Measurements from ENCODE around the gene ZNF668. TPM values are rescaled to one million over a fixed set of nuclear protein-coding genes. Genes with fewer than 3 reads are reported as not detected.
"Not testable (repeated sequence)": the region's sequence is repeated elsewhere in the genome, so short reads cannot be mapped to it uniquely, and the experiment has no call there.

ZNF668 gene
- total RNA-seq, 1 experiment from 2014 or later = 7.0 TPM

GRCh38 chr16:31061126-31061812, 12.8 kb downstream of the ZNF668 start:
- DNase-seq (ENCODE audit: low spot score) = no peak

GRCh38 chr16:31055613-31056012, 18.4 kb downstream of the ZNF668 start:
- DNase-seq (ENCODE audit: low spot score) = no peak

GRCh38 chr16:31052114-31052513, 21.9 kb downstream of the ZNF668 start:
- DNase-seq (ENCODE audit: low spot score) = peak; percentile 74

- DNase-seq (ENCODE audit: low spot score) = no peak
Measured at GRCh38 chr16:31050280-31051030, 23.6 kb downstream of the ZNF668 start.

GRCh38 chr16:31043898-31044481, 30.1 kb downstream of the ZNF668 start:
- no peak for DNase-seq (ENCODE audit: low spot score)

- DNase-seq (ENCODE audit: low spot score) = no peak
Measured at GRCh38 chr16:31043352-31043751, 30.7 kb downstream of the ZNF668 start.

GRCh38 chr16:31042866-31043265, 31.2 kb downstream of the ZNF668 start:
- no peak for DNase-seq (ENCODE audit: low spot score)

GRCh38 chr16:31038993-31039392, 35.0 kb downstream of the ZNF668 start:
- DNase-seq (ENCODE audit: low spot score) = no peak

- no peak for DNase-seq (ENCODE audit: low spot score)
Measured at GRCh38 chr16:31036691-31037090, 37.3 kb downstream of the ZNF668 start.

- peak; percentile 82 for DNase-seq (ENCODE audit: low spot score)
Measured at GRCh38 chr16:31033709-31034492, 40.1 kb downstream of the ZNF668 start.

- peak; percentile 96 for DNase-seq (ENCODE audit: low spot score)
Measured at GRCh38 chr16:31032736-31033708, 41.0 kb downstream of the ZNF668 start, which contains the start of gene STX4. Gene STX4 (plus strand): TSS chr16:31033558. CDS start chr16:31033806, 248 bp downstream.

- DNase-seq (ENCODE audit: low spot score) = no peak
Measured at GRCh38 chr16:31031276-31031675, 42.8 kb downstream of the ZNF668 start.

GRCh38 chr16:31029272-31029671, 44.8 kb downstream of the ZNF668 start:
- DNase-seq (ENCODE audit: low spot score) = no peak

GRCh38 chr16:31025339-31025738, 48.7 kb downstream of the ZNF668 start:
- DNase-seq (ENCODE audit: low spot score) = no peak

- DNase-seq (ENCODE audit: low spot score) = no peak
Measured at GRCh38 chr16:31023627-31024226, 50.3 kb downstream of the ZNF668 start.

GRCh38 chr16:31023252-31023602, 50.8 kb downstream of the ZNF668 start:
- DNase-seq (ENCODE audit: low spot score) = no peak

GRCh38 chr16:31022544-31023251, 51.3 kb downstream of the ZNF668 start:
- no peak for DNase-seq (ENCODE audit: low spot score)

- no peak for DNase-seq (ENCODE audit: low spot score)
Measured at GRCh38 chr16:31020536-31020935, 53.5 kb downstream of the ZNF668 start.

- not testable (repeated sequence) for DNase-seq (ENCODE audit: low spot score)
Measured at GRCh38 chr16:31017756-31018155, 56.3 kb downstream of the ZNF668 start.

GRCh38 chr16:31016018-31016417, 58.0 kb downstream of the ZNF668 start:
- no peak for DNase-seq (ENCODE audit: low spot score)
